GM12892 (cell line): ENCODE data around the gene NAGPA.

ENCODE experiments used
- POLR2A ChIP-seq: IDR thresholded peaks from 2 replicates; pipeline ENCODE4 v1.6.1; 2011; ENCODE audit warnings: low read depth, low read length, control low read depth
- POLR2AphosphoS5 ChIP-seq: IDR thresholded peaks from 2 replicates; pipeline ENCODE4 v1.6.1; 2011; ENCODE audit warnings: low read depth, low read length, control low read depth

DNA sequence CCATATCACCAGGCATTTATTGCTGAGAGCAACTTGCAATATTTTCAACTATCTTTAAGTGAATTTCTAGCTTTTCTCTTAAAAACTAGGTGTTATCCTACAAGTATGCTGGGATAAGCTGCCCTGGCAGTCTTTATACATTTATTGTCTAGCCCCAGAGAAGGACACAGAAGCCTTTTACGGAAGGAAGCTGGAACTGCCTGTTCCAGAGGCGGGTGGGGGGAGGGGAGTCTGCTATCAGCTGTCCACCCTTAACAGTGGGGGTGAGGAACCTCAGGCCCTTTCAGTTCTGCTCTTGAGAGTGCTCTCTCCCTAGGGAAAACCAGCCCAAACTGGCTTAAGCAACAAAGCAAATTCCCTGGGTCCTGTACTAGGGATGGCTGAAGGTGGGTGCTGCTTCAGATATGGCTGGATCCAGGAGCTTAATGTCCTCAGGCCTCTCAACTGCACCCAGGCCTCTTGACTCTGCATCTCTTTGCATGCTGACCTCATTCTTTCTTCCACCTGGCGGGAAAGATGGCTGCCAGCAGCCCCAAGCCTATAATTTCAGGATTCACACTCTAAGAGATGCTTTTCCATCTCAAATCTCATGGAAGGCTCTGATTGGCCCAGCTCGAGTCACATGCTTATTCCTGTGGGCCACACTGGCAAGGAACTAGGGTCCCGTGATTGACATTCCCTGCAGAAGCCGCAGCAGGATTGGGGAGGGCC, 16.6 kb downstream of the NAGPA start:
- TF ChIP-seq POLR2A (no peak), POLR2AphosphoS5 (no peak)
